HCT116 (cell line): Measurements from ENCODE around the gene F2R. TPM values are rescaled to one million over a fixed set of nuclear protein-coding genes. Genes with fewer than 3 reads are reported as not detected.

Experiments
- ATAC-seq: fragments of 200-7000 bp; cut with Tn5 transposase; 2 replicates; pipeline ENCODE4 v1.9.1; 2020; ENCODE audit warnings: mild to moderate bottlenecking, moderate library complexity
- BruUV-seq: library from RNA; stranded (reverse); fragments of 400-500 nt; replicated peaks from 2 replicates; lab custom pipeline; 2021; lab: Mats Ljungman, UMichigan
- CTCF ChIA-PET: fragments of 300-600 bp; sonication (Branson Sonifier 250); formaldehyde crosslinking; loops from one replicate; lab custom pipeline; 2021; ENCODE audit warnings: antibody characterized with exemption; lab: Charles Lee
- POLR2A ChIA-PET: fragments of 300-600, 350-600 bp; sonication (Branson Sonifier 250); formaldehyde crosslinking; loops from one replicate; lab custom pipeline; 2021; ENCODE audit warnings: antibody characterized with exemption; lab: Charles Lee
- RAD21 ChIA-PET, 2 experiments: fragments of 300-600 bp; sonication (Branson Sonifier 250); formaldehyde crosslinking; loops; one replicate each; lab custom pipeline; 2023; ENCODE audit warnings: low total read pairs in 2 of 2; ENCODE audit not compliant: uncharacterized antibody in 2 of 2, unreplicated experiment in 2 of 2, low non-redundant PET in 1 of 2; lab: Charles Lee
- DNase-seq: peaks from one replicate; pipeline ENCODE4 v3.0.0-alpha.2; 2010; ENCODE audit warnings: low read depth, low spot score
- H2AFZ ChIP-seq: fragments of 200-600 bp; shearing (Covaris generic), sonication (generic); 2 replicates; pipeline ENCODE4 v1.6.1; 2017; ENCODE audit warnings: low read depth, mixed run types, mixed read lengths, antibody characterized with exemption, low read length; ENCODE audit not compliant: poor library complexity, severe bottlenecking
- H3K27ac ChIP-seq: 2 replicates; pipeline ENCODE4 v1.5.1; 2012; ENCODE audit warnings: low read depth, low read length
- H3K27me3 ChIP-seq: fragments of 200-600 bp; sonication (generic); 2 replicates; pipeline ENCODE4 v1.6.1; 2016; ENCODE audit warnings: mixed run types, low read length, mixed read lengths; ENCODE audit not compliant: insufficient read depth
- H3K36me3 ChIP-seq, 2 experiments: fragments of 200-500 bp in 1 of 2; fragments of 200-600 bp in 1 of 2; sonication (Bioruptor generic) in 1 of 2; sonication (generic) in 1 of 2; 2 replicates each; pipeline versions ENCODE4 v1.5.1 to v1.6.1; 2014 to 2016; ENCODE audit warnings: low read length in 2 of 2, inconsistent platforms in 1 of 2, mixed read lengths in 1 of 2, mixed run types in 1 of 2; ENCODE audit not compliant: insufficient read depth in 2 of 2, control insufficient read depth in 1 of 2
- H3K4me1 ChIP-seq, 2 experiments: fragments of 200-600 bp in 1 of 2; sonication (generic) in 1 of 2; 2 replicates each; pipeline versions ENCODE4 v1.5.1 to v1.6.1; 2012 to 2017; ENCODE audit warnings: low read length in 2 of 2, inconsistent platforms in 1 of 2, mild to moderate bottlenecking in 1 of 2, mixed read lengths in 1 of 2, mixed run types in 1 of 2, moderate library complexity in 1 of 2; ENCODE audit not compliant: insufficient read depth in 2 of 2, control insufficient read depth in 1 of 2
- H3K4me2 ChIP-seq: fragments of 200-600 bp; sonication (generic); 2 replicates; pipeline ENCODE4 v1.6.1; 2017; ENCODE audit warnings: mixed run types, low read length, mixed read lengths
- H3K4me3 ChIP-seq, 2 experiments: fragments of 200-600 bp in 1 of 2; sonication (generic) in 1 of 2; replicated peaks in 1 of 2; 2 replicates each; pipeline ENCODE4 v1.5.1; 2011 to 2016; ENCODE audit warnings: low read length in 2 of 2, control low read depth in 1 of 2, low read depth in 1 of 2, mild to moderate bottlenecking in 1 of 2, mixed read lengths in 1 of 2, mixed run types in 1 of 2
- H3K79me2 ChIP-seq: fragments of 200-600 bp; sonication (generic); 2 replicates; pipeline ENCODE4 v1.6.1; 2017; ENCODE audit warnings: mild to moderate bottlenecking, mixed run types, low read length, moderate library complexity, mixed read lengths; ENCODE audit not compliant: insufficient read depth
- H3K9ac ChIP-seq: fragments of 200-600 bp; sonication (generic); 2 replicates; pipeline ENCODE4 v1.6.1; 2016; ENCODE audit warnings: low read length, mixed read lengths
- H3K9me2 ChIP-seq: fragments of 200-600 bp; sonication (generic), shearing (Covaris generic); 2 replicates; pipeline ENCODE4 v1.6.1; 2017; ENCODE audit warnings: mixed run types, mild to moderate bottlenecking, moderate library complexity; ENCODE audit not compliant: insufficient read depth
- H3K9me3 ChIP-seq, 2 experiments: fragments of 200-500 bp in 1 of 2; fragments of 200-600 bp in 1 of 2; sonication (Bioruptor generic) in 1 of 2; sonication (generic) in 1 of 2; 2 replicates each; pipeline ENCODE4 v1.6.1; 2014 to 2017; ENCODE audit warnings: low read length in 2 of 2, mixed read lengths in 2 of 2, inconsistent platforms in 1 of 2, low read depth in 1 of 2, mild to moderate bottlenecking in 1 of 2, mixed run types in 1 of 2, moderate library complexity in 1 of 2; ENCODE audit not compliant: control insufficient read depth in 1 of 2, insufficient read depth in 1 of 2
- H4K20me1 ChIP-seq: fragments of 200-600 bp; sonication (generic), shearing (Covaris generic); 2 replicates; pipeline ENCODE4 v1.6.1; 2017; ENCODE audit warnings: mixed run types, mild to moderate bottlenecking, moderate library complexity; ENCODE audit not compliant: insufficient read depth
- CEBPB ChIP-seq: IDR thresholded peaks from 2 replicates; pipeline ENCODE4 v1.6.1; 2012; ENCODE audit warnings: low read depth
- ELF1 ChIP-seq: IDR thresholded peaks from 2 replicates; pipeline ENCODE4 v1.6.1; 2012; ENCODE audit warnings: low read depth, borderline replicate concordance
- EZH2 ChIP-seq: fragments of 200-600 bp; sonication (generic); IDR thresholded peaks from 2 replicates; pipeline ENCODE4 v1.6.1; 2017; ENCODE audit warnings: antibody characterized with exemption, mixed run types
- EZH2phosphoT487 ChIP-seq: fragments of 200-600 bp; IDR thresholded peaks from 2 replicates; pipeline ENCODE4 v1.6.1; 2018; ENCODE audit warnings: antibody characterized with exemption, borderline replicate concordance
- FOSL1 ChIP-seq: IDR thresholded peaks from 2 replicates; pipeline ENCODE4 v1.6.1; 2012; ENCODE audit warnings: low read depth
- POLR2A ChIP-seq: IDR thresholded peaks from 2 replicates; pipeline ENCODE4 v1.7.0; 2011; ENCODE audit warnings: borderline replicate concordance; ENCODE audit not compliant: insufficient read depth, insufficient read length; ENCODE audit errors: extremely low read depth
- POLR2AphosphoS5 ChIP-seq: IDR thresholded peaks from 2 replicates; pipeline ENCODE4 v1.6.1; 2011; ENCODE audit warnings: mild to moderate bottlenecking, low read depth, low read length, moderate library complexity
- RAD21 ChIP-seq: IDR thresholded peaks from 2 replicates; pipeline ENCODE4 v1.6.1; 2012; ENCODE audit warnings: low read depth, mild to moderate bottlenecking
- SIN3A ChIP-seq: IDR thresholded peaks from 2 replicates; pipeline ENCODE4 v1.6.1; 2012; ENCODE audit warnings: low read depth
- SRF ChIP-seq: IDR thresholded peaks from 2 replicates; pipeline ENCODE4 v1.6.1; 2012; ENCODE audit warnings: low read depth
- YY1 ChIP-seq: IDR thresholded peaks from 2 replicates; pipeline ENCODE4 v1.6.1; 2011; ENCODE audit warnings: low read length, low read depth, moderate library complexity, mild to moderate bottlenecking; ENCODE audit not compliant: insufficient replicate concordance; ENCODE audit errors: extremely low read depth
- ZFX ChIP-seq: fragments of 450-650 bp; IDR thresholded peaks from 2 replicates; pipeline ENCODE4 v1.6.1; 2017
- intact Hi-C: fragments of 100-400 bp; cut with micrococcal nuclease; formaldehyde crosslinking; loops from 2 replicates; pipeline ENCODE4 v1.10.0; 2022
- total RNA-seq: library from RNA; stranded (reverse); gene quantifications from one replicate; pipeline ENCODE4 v1.2.1, GENCODE V29; 2021; ENCODE audit not compliant: unreplicated experiment
- TF ChIP-seq, protein P1 (sequence below): IDR thresholded peaks from 2 replicates; pipeline ENCODE4 v1.6.1; 2012
- TF ChIP-seq, protein P2 (sequence below), 3 experiments: fragments of 200-600 bp in 1 of 3; sonication (generic) in 1 of 3; IDR thresholded peaks in 2 of 3; conservative IDR thresholded peaks in 1 of 3; 2 replicates each; pipeline ENCODE4 v1.5.1; 2012 to 2017; ENCODE audit warnings: low read depth in 2 of 3, low read length in 2 of 3, antibody characterized with exemption in 1 of 3, borderline replicate concordance in 1 of 3, control low read depth in 1 of 3, mild to moderate bottlenecking in 1 of 3, mixed read lengths in 1 of 3, mixed run types in 1 of 3, moderate library complexity in 1 of 3; ENCODE audit not compliant: insufficient read depth in 1 of 3
- TF ChIP-seq, protein P3 (sequence below): IDR thresholded peaks from 2 replicates; pipeline ENCODE4 v1.6.1; 2011; ENCODE audit warnings: mild to moderate bottlenecking, low read length, moderate library complexity; ENCODE audit not compliant: insufficient replicate concordance; ENCODE audit errors: extremely low read depth
- TF ChIP-seq, protein P4 (sequence below): IDR thresholded peaks from 2 replicates; pipeline ENCODE4 v1.6.1; 2012; ENCODE audit warnings: low read depth

Gene F2R
- total RNA-seq, 1 experiment from 2014 or later = 16.6 TPM

DNA sequence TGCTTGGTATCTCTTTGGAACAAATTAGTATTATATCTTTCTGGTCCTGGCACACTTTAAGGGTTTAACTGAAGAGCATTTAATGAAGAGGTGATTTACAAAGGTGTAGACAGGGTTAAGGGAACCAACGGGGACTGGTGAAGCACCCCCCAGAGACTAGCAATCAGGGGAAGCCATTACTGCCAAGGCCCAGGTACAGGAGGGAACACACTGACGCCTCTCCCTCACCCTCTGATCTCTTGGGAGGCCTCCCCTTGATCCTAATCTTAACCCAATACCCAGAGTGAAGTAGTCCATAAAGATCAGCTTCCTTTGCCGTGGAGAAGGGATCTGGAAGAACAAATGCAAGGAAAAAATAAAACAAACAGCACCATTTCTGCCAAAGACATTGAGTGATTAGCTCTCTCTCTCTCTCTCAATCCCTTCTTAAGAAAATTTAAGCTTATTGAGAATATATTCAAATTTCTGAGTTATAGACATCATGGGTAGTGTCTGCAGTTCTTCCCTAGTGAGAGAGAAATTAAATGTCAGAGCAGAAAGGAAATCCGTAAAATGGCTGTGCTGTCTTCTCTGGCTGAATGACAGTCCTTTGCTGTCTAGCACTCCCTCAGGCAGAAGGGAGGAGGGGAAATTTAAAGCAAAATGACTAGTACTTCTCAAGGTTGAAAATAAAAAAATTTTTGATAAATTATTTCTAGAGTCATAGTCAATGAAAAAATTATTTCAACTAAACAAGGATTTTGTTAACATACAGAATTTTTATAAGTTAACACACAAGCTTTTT, 20.0 kb downstream of the F2R start:
- DNase-seq = no peak
- TF ChIP-seq SIN3A (no peak), EZH2 (no peak), RAD21 (no peak), ELF1 (no peak), YY1 (no peak), EZH2phosphoT487 (no peak), CEBPB (no peak), FOSL1 (no peak), POLR2A (no peak), SRF (no peak), POLR2AphosphoS5 (no peak), ZFX (no peak)
- TF ChIP-seq, protein P1, sequence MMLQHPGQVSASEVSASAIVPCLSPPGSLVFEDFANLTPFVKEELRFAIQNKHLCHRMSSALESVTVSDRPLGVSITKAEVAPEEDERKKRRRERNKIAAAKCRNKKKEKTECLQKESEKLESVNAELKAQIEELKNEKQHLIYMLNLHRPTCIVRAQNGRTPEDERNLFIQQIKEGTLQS = no peak
- TF ChIP-seq, protein P2, sequence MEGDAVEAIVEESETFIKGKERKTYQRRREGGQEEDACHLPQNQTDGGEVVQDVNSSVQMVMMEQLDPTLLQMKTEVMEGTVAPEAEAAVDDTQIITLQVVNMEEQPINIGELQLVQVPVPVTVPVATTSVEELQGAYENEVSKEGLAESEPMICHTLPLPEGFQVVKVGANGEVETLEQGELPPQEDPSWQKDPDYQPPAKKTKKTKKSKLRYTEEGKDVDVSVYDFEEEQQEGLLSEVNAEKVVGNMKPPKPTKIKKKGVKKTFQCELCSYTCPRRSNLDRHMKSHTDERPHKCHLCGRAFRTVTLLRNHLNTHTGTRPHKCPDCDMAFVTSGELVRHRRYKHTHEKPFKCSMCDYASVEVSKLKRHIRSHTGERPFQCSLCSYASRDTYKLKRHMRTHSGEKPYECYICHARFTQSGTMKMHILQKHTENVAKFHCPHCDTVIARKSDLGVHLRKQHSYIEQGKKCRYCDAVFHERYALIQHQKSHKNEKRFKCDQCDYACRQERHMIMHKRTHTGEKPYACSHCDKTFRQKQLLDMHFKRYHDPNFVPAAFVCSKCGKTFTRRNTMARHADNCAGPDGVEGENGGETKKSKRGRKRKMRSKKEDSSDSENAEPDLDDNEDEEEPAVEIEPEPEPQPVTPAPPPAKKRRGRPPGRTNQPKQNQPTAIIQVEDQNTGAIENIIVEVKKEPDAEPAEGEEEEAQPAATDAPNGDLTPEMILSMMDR (IDR thresholded peaks at IDR 0.05 in 2 of 3, conservative IDR thresholded peaks at IDR 0.05 in 1 of 3; ENCODE audit: borderline replicate concordance in 1 of 3, insufficient read depth in 1 of 3, low read depth in 2 of 3, low read length in 2 of 3) = no peak
- TF ChIP-seq, protein P3, sequence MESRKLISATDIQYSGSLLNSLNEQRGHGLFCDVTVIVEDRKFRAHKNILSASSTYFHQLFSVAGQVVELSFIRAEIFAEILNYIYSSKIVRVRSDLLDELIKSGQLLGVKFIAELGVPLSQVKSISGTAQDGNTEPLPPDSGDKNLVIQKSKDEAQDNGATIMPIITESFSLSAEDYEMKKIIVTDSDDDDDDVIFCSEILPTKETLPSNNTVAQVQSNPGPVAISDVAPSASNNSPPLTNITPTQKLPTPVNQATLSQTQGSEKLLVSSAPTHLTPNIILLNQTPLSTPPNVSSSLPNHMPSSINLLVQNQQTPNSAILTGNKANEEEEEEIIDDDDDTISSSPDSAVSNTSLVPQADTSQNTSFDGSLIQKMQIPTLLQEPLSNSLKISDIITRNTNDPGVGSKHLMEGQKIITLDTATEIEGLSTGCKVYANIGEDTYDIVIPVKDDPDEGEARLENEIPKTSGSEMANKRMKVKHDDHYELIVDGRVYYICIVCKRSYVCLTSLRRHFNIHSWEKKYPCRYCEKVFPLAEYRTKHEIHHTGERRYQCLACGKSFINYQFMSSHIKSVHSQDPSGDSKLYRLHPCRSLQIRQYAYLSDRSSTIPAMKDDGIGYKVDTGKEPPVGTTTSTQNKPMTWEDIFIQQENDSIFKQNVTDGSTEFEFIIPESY = no peak
- TF ChIP-seq, protein P4, sequence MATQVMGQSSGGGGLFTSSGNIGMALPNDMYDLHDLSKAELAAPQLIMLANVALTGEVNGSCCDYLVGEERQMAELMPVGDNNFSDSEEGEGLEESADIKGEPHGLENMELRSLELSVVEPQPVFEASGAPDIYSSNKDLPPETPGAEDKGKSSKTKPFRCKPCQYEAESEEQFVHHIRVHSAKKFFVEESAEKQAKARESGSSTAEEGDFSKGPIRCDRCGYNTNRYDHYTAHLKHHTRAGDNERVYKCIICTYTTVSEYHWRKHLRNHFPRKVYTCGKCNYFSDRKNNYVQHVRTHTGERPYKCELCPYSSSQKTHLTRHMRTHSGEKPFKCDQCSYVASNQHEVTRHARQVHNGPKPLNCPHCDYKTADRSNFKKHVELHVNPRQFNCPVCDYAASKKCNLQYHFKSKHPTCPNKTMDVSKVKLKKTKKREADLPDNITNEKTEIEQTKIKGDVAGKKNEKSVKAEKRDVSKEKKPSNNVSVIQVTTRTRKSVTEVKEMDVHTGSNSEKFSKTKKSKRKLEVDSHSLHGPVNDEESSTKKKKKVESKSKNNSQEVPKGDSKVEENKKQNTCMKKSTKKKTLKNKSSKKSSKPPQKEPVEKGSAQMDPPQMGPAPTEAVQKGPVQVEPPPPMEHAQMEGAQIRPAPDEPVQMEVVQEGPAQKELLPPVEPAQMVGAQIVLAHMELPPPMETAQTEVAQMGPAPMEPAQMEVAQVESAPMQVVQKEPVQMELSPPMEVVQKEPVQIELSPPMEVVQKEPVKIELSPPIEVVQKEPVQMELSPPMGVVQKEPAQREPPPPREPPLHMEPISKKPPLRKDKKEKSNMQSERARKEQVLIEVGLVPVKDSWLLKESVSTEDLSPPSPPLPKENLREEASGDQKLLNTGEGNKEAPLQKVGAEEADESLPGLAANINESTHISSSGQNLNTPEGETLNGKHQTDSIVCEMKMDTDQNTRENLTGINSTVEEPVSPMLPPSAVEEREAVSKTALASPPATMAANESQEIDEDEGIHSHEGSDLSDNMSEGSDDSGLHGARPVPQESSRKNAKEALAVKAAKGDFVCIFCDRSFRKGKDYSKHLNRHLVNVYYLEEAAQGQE = no peak
- H3K27ac ChIP-seq = no peak overlapping the region
- peaks cover 0 to 6% of the 10 kb centered on the region in 2 experiments; a peak in 1 of 4 replicates for H3K36me3 ChIP-seq
- no TSS peak for BruUV-seq
- no peaks in the 10 kb centered on the region for H3K9me2 ChIP-seq
- H3K79me2 ChIP-seq = no peaks in the 10 kb centered on the region
- H3K27me3 ChIP-seq = no peaks in the 10 kb centered on the region
- no peak for ATAC-seq
- no peak overlapping the region for H2AFZ ChIP-seq
- CTCF ChIA-PET = interaction anchor here (1.1 to 1.7 kb wide), 2 partner anchors 10 to 38 kb away, joined by 3 to 6 read pairs; no protein-coding TSS in a partner anchor
- POLR2A ChIA-PET = no interaction called here
- H3K4me3 ChIP-seq = no peak overlapping the region
- H4K20me1 ChIP-seq = no peaks in the 10 kb centered on the region
- H3K9me3 ChIP-seq = no peaks in the 10 kb centered on the region
- H3K9ac ChIP-seq = no peak overlapping the region
- RAD21 ChIA-PET = no interaction called here
- H3K4me2 ChIP-seq = no peak overlapping the region
- intact Hi-C loops = no loop called here
- H3K4me1 ChIP-seq = peaks cover 18 to 51% of the 10 kb centered on the region in 2 experiments
